OCI-LY7 (cell line): Measurements from ENCODE around the gene ST8SIA5. TPM values are rescaled to one million over a fixed set of nuclear protein-coding genes. Genes with fewer than 3 reads are reported as not detected.

Experiments used
- BruUV-seq: library from RNA; stranded (reverse); fragments of 400-500 nt; replicated peaks from 2 replicates; lab custom pipeline; 2021; lab: Mats Ljungman, UMichigan
- CTCF ChIA-PET: fragments of 300-600 bp; sonication (Branson Sonifier 250); formaldehyde crosslinking; loops from one replicate; lab custom pipeline; 2022; ENCODE audit warnings: antibody characterized with exemption; ENCODE audit not compliant: unreplicated experiment; lab: Charles Lee
- POLR2A ChIA-PET: fragments of 300-600 bp; sonication (Branson Sonifier 250); formaldehyde crosslinking; loops from one replicate; lab custom pipeline; 2022; ENCODE audit warnings: antibody characterized with exemption; lab: Charles Lee
- DNase-seq: peaks from one replicate; pipeline ENCODE4 v3.0.0-alpha.2; 2015; ENCODE audit warnings: low spot score
- H2AFZ ChIP-seq: fragments of 200-600 bp; sonication (generic), shearing (Covaris generic); 2 replicates; pipeline ENCODE4 v1.6.1; 2014; ENCODE audit warnings: mild to moderate bottlenecking, antibody characterized with exemption, low read length, moderate library complexity
- H3K27ac ChIP-seq: fragments of 200-600 bp; sonication (generic); 2 replicates; pipeline ENCODE4 v1.5.1; 2014; ENCODE audit warnings: mixed run types, low read depth, mild to moderate bottlenecking, moderate library complexity, low read length, inconsistent platforms; ENCODE audit not compliant: poor library complexity, severe bottlenecking
- H3K36me3 ChIP-seq: fragments of 200-600 bp; sonication (generic); 2 replicates; pipeline ENCODE4 v1.6.1; 2014; ENCODE audit warnings: mild to moderate bottlenecking, antibody characterized with exemption, low read length, moderate library complexity, mixed read lengths; ENCODE audit not compliant: insufficient read depth
- H3K4me1 ChIP-seq: fragments of 200-600 bp; sonication (generic); 2 replicates; pipeline ENCODE4 v1.5.1; 2014; ENCODE audit warnings: mild to moderate bottlenecking, low read length; ENCODE audit not compliant: insufficient read depth, poor library complexity, severe bottlenecking
- H3K4me2 ChIP-seq: fragments of 200-600 bp; sonication (generic); 2 replicates; pipeline ENCODE4 v1.6.1; 2014; ENCODE audit warnings: mild to moderate bottlenecking, low read length
- H3K4me3 ChIP-seq: fragments of 200-600 bp; sonication (generic); 2 replicates; pipeline ENCODE4 v1.5.1; 2014; ENCODE audit warnings: mild to moderate bottlenecking, low read depth, low read length; ENCODE audit not compliant: poor library complexity, severe bottlenecking
- H3K79me2 ChIP-seq: fragments of 200-600 bp; sonication (generic); 2 replicates; pipeline ENCODE4 v1.6.1; 2016; ENCODE audit warnings: low read depth, mild to moderate bottlenecking, low read length, moderate library complexity, mixed read lengths; ENCODE audit not compliant: insufficient read depth
- H3K9me2 ChIP-seq: fragments of 200-600 bp; sonication (generic); 2 replicates; pipeline ENCODE4 v1.6.1; 2016; ENCODE audit warnings: mild to moderate bottlenecking, low read length, mixed read lengths; ENCODE audit not compliant: insufficient read depth
- H3K9me3 ChIP-seq: fragments of 200-600 bp; sonication (generic); 2 replicates; pipeline ENCODE4 v1.6.1; 2014; ENCODE audit warnings: mild to moderate bottlenecking, mixed run types, low read length, mixed read lengths
- H4K20me1 ChIP-seq: fragments of 200-600 bp; sonication (generic); 2 replicates; pipeline ENCODE4 v1.6.1; 2014; ENCODE audit warnings: mild to moderate bottlenecking, antibody characterized with exemption, low read length, moderate library complexity, mixed read lengths; ENCODE audit not compliant: insufficient read depth
- EZH2phosphoT487 ChIP-seq: fragments of 200-600 bp; sonication (generic); IDR thresholded peaks from 2 replicates; pipeline ENCODE4 v1.6.1; 2018; ENCODE audit warnings: low read depth, borderline replicate concordance, mild to moderate bottlenecking, mixed run types, antibody characterized with exemption, low read length, moderate library complexity, mixed read lengths
- intact Hi-C: fragments of 100-400 bp; cut with micrococcal nuclease; formaldehyde crosslinking; loops from one replicate; pipeline ENCODE4 v1.10.0; 2022; ENCODE audit not compliant: unreplicated experiment
- total RNA-seq, 2 experiments: library from RNA; depleted of rRNA in 1 of 2; stranded (reverse); fragments of >200 nt in 1 of 2; shearing (Covaris generic) in 1 of 2; gene quantifications; 2 replicates each; pipeline ENCODE4 v1.2.3, GENCODE V29; 2014 to 2022
- TF ChIP-seq, protein P1 (sequence below): fragments of 200-600 bp; sonication (generic); conservative IDR thresholded peaks from 2 replicates; pipeline ENCODE4 v1.5.1; 2014; ENCODE audit warnings: mild to moderate bottlenecking, antibody characterized with exemption, low read length, moderate library complexity, mixed read lengths

ST8SIA5 gene
- total RNA-seq, 2 experiments from 2014 or later, result 0.28 TPM; not detected in 1

DNA sequence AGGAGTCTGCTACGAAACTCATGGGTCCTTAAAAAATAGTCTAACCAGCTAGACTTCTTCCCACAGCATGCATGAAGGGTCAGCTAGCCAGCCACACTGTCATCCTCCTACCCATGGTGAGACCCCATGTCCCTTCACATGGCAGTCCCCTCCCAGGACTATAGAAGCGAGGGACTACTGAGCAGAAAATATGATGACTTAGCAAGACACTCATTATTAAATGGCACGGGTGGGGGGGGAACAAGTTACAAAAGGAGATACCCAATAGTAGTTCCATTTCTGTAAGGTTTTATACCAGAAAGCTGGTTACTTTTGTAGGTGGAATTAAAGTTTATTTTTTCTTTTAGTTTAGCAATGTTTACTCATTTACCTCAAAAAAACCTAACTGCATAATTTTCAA lies 31.5 kb downstream of the ST8SIA5 start:
- POLR2A ChIA-PET, result interaction anchor here (0.7 kb wide), 1 partner anchor 19 kb away, joined by 3 read pairs; no protein-coding TSS in a partner anchor

DNA sequence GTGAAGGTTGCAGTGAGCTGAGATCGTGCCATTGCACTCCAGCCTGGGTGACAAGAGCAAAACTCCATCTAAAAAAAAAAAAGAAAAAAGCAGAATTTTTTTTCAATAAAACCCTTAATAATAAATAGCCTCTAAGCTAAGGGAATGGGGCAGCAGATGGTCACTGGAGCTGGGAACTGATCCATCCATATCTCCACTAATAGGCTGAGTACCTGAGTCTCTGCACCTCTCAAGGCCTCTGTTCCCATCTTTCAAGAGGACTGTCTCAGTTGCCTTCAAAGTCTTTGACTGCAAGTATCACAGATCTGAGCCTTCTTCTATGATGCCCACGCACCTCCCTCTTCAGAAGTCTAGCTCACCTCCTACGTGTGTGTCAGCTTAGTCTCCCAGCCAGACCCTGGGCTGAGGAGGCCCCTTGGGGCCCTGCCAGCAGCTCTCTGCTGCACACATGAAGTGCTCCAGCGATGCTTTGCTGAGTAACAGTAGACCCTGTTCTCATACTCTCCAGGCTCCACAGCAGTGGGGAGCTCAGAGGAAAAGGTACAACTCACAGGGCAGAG lies 32.9 kb downstream of the ST8SIA5 start:
- no peak for TF ChIP-seq EZH2phosphoT487
- TF ChIP-seq, protein P1, sequence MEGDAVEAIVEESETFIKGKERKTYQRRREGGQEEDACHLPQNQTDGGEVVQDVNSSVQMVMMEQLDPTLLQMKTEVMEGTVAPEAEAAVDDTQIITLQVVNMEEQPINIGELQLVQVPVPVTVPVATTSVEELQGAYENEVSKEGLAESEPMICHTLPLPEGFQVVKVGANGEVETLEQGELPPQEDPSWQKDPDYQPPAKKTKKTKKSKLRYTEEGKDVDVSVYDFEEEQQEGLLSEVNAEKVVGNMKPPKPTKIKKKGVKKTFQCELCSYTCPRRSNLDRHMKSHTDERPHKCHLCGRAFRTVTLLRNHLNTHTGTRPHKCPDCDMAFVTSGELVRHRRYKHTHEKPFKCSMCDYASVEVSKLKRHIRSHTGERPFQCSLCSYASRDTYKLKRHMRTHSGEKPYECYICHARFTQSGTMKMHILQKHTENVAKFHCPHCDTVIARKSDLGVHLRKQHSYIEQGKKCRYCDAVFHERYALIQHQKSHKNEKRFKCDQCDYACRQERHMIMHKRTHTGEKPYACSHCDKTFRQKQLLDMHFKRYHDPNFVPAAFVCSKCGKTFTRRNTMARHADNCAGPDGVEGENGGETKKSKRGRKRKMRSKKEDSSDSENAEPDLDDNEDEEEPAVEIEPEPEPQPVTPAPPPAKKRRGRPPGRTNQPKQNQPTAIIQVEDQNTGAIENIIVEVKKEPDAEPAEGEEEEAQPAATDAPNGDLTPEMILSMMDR, result no peak
- ChIA-PET CTCF (no interaction called here), POLR2A (no interaction called here)
- no peak overlapping the region for H3K4me2 ChIP-seq
- intact Hi-C loops, result no loop called here
- no peaks in the 10 kb centered on the region for H4K20me1 ChIP-seq
- H3K79me2 ChIP-seq, result no peaks in the 10 kb centered on the region
- no peaks in the 10 kb centered on the region for H3K9me3 ChIP-seq
- H3K4me1 ChIP-seq, result peaks cover 5% of the 10 kb centered on the region
- no peak overlapping the region for H2AFZ ChIP-seq
- no peak overlapping the region for H3K27ac ChIP-seq
- H3K36me3 ChIP-seq, result no peaks in the 10 kb centered on the region
- no peak overlapping the region for H3K4me3 ChIP-seq
- no TSS peak for BruUV-seq
- H3K9me2 ChIP-seq, result no peaks in the 10 kb centered on the region
- DNase-seq, result no peak

More for the DNA sequence above, 31.5 kb downstream of the ST8SIA5 start:
- Histone ChIP-seq H3K4me2 (no peak overlapping the region), H3K9me2 (no peaks in the 10 kb centered on the region), H3K9me3 (no peaks in the 10 kb centered on the region), H3K4me3 (no peak overlapping the region), H3K27ac (no peak overlapping the region), H2AFZ (no peak overlapping the region), H3K79me2 (no peaks in the 10 kb centered on the region), H3K36me3 (no peaks in the 10 kb centered on the region), H3K4me1 (no peaks in the 10 kb centered on the region), H4K20me1 (no peaks in the 10 kb centered on the region)
- no peak for DNase-seq
- BruUV-seq, result no TSS peak
- CTCF ChIA-PET, result no interaction called here
- TF ChIP-seq, protein P1, result no peak
- TF ChIP-seq EZH2phosphoT487, result no peak
- intact Hi-C loops, result no loop called here

DNA sequence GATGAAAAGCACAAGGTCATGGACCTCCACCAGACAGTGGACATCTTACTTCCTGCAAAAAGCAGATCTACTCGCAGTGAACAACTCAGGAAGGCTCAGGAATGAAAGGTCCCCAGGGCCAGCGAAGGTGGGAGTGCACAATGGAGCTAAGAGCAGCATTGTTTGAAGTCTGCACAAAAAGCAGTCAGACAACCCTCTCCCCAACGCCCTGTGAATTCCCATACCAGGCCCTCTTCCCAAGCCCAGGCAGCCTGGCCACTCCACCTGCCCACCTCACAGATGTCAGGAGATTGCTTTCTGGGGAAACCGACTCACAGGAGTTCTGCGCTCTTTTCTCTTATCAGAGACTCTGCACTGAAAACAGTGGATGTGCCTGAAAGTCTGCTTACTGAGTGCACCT lies 34.8 kb downstream of the ST8SIA5 start:
- no peaks in the 10 kb centered on the region for H3K9me2 ChIP-seq
- no peaks in the 10 kb centered on the region for H3K79me2 ChIP-seq
- CTCF ChIA-PET, result no interaction called here
- peaks cover 22% of the 10 kb centered on the region for H3K4me1 ChIP-seq
- no peak for DNase-seq
- intact Hi-C loops, result no loop called here
- H3K36me3 ChIP-seq, result no peaks in the 10 kb centered on the region
- POLR2A ChIA-PET, result no interaction called here
- TF ChIP-seq, protein P1, result no peak
- TF ChIP-seq EZH2phosphoT487, result no peak
- no peaks in the 10 kb centered on the region for H3K9me3 ChIP-seq
- H3K4me3 ChIP-seq, result no peak overlapping the region
- no peak overlapping the region for H3K27ac ChIP-seq
- H2AFZ ChIP-seq, result no peak overlapping the region
- H4K20me1 ChIP-seq, result no peaks in the 10 kb centered on the region
- no TSS peak for BruUV-seq
- no peak overlapping the region for H3K4me2 ChIP-seq
